Activated B cell treated with CpG ODN at 0.5 μM for 24 hours (primary cell): ENCODE measurements around the gene HS3ST1. TPM values are rescaled to one million over a fixed set of nuclear protein-coding genes. Genes with fewer than 3 reads are reported as not detected.

Experiments
- ATAC-seq: fragments of 200-7000 bp; cut with Tn5 transposase; one replicate; pipeline ENCODE4 v1.10.0; 2021; ENCODE audit warnings: low read depth, mild to moderate bottlenecking, moderate library complexity
- CTCF ChIA-PET: fragments of 350-600 bp; sonication (Branson Sonifier 250); formaldehyde crosslinking; loops from one replicate; lab custom pipeline; 2021; ENCODE audit warnings: antibody characterized with exemption; lab: Charles Lee
- POLR2A ChIA-PET: fragments of 350-600 bp; sonication (Branson Sonifier 250); formaldehyde crosslinking; loops from one replicate; lab custom pipeline; 2021; ENCODE audit warnings: antibody characterized with exemption; lab: Charles Lee
- DNase-seq: peaks from one replicate; pipeline ENCODE4 v3.0.0; 2022
- H3K27ac Mint-ChIP-seq: one replicate; pipeline ENCODE4 v1.8.0; 2020; ENCODE audit warnings: mixed read lengths
- H3K27me3 Mint-ChIP-seq: one replicate; pipeline ENCODE4 v1.8.0; 2021; ENCODE audit warnings: mixed read lengths
- H3K36me3 Mint-ChIP-seq: one replicate; pipeline ENCODE4 v1.8.0; 2021; ENCODE audit warnings: low read depth, mixed read lengths
- H3K4me1 Mint-ChIP-seq: one replicate; pipeline ENCODE4 v1.8.0; 2021; ENCODE audit warnings: mixed read lengths
- H3K4me3 Mint-ChIP-seq: one replicate; pipeline ENCODE4 v1.8.0; 2020; ENCODE audit warnings: mild to moderate bottlenecking, mixed read lengths
- H3K9me3 Mint-ChIP-seq: one replicate; pipeline ENCODE4 v1.8.0; 2020; ENCODE audit warnings: mixed read lengths
- intact Hi-C: fragments of 100-400 bp; cut with micrococcal nuclease; formaldehyde crosslinking; loops from one replicate; pipeline ENCODE4 v1.15.1; 2024
- total RNA-seq: library from RNA; stranded (reverse); gene quantifications from 2 replicates; pipeline ENCODE4 v1.2.3, GENCODE V29; 2022
- TF ChIP-seq, protein P1 (sequence below): fragments of 200-600 bp; IDR thresholded peaks from one replicate; pipeline ENCODE4 v1.8.0; 2022; ENCODE audit warnings: antibody characterized with exemption, mild to moderate bottlenecking

Gene HS3ST1
- total RNA-seq, 1 donor from 2014 or later = 2.1 TPM

DNA sequence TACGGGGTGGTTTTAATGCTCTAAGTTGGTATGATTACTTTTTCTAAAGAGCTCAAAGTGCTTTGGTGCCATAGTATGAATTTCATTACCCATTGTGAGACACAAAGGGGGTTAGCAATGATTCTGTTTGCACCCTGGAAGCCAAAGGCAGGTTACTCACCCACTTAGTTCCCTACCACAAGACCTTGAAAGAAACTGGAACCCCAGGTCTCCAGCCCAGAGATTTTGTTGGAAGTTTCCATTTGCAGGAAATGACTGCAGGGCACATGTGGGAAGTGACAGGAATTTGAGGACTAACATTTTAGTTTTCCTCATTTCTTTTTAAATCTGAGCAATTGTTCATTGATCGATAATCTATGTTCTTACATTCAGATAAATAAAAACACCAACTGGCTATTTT, 1.8 kb upstream of the HS3ST1 start:
- peaks cover 80% of the 10 kb centered on the region for H3K4me1 Mint-ChIP-seq
- H3K27ac Mint-ChIP-seq = peak overlapping the region; percentile 20
- CTCF ChIA-PET = interaction anchor here (1.5 to 1.6 kb wide), 2 partner anchors 848 to 877 kb away, joined by 3 to 4 read pairs; no protein-coding TSS in a partner anchor
- intact Hi-C loops = no loop called here
- POLR2A ChIA-PET = no interaction called here
- H3K9me3 Mint-ChIP-seq = no peaks in the 10 kb centered on the region
- H3K36me3 Mint-ChIP-seq = peaks cover 11% of the 10 kb centered on the region
- H3K27me3 Mint-ChIP-seq = peaks cover 2% of the 10 kb centered on the region
- DNase-seq (no peak), ATAC-seq (no peak)
- peak overlapping the region; percentile 91 for H3K4me3 Mint-ChIP-seq
- TF ChIP-seq, protein P1, sequence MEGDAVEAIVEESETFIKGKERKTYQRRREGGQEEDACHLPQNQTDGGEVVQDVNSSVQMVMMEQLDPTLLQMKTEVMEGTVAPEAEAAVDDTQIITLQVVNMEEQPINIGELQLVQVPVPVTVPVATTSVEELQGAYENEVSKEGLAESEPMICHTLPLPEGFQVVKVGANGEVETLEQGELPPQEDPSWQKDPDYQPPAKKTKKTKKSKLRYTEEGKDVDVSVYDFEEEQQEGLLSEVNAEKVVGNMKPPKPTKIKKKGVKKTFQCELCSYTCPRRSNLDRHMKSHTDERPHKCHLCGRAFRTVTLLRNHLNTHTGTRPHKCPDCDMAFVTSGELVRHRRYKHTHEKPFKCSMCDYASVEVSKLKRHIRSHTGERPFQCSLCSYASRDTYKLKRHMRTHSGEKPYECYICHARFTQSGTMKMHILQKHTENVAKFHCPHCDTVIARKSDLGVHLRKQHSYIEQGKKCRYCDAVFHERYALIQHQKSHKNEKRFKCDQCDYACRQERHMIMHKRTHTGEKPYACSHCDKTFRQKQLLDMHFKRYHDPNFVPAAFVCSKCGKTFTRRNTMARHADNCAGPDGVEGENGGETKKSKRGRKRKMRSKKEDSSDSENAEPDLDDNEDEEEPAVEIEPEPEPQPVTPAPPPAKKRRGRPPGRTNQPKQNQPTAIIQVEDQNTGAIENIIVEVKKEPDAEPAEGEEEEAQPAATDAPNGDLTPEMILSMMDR = no peak

DNA sequence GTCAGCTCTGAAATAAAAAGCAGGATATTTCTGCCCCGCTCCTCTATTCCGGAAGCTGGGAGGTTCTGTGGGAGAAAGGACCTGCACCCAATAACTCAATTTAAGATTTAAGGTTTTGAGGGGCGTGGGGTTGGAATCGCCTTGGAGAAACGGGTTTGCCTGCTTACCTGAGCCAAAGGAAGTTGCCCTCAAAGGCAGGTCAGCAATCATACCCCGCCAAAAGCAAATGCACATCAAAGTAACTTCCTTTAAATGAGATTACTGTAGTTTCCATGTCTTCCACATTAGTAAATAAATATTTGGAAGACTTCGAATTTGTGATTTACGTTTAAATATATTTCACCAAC, 978 bp upstream of the HS3ST1 start:
- POLR2A ChIA-PET = interaction anchor here (0.6 kb wide), 2 partner anchors 25 to 114 kb away, joined by 3 to 4 read pairs; no protein-coding TSS in a partner anchor

DNA sequence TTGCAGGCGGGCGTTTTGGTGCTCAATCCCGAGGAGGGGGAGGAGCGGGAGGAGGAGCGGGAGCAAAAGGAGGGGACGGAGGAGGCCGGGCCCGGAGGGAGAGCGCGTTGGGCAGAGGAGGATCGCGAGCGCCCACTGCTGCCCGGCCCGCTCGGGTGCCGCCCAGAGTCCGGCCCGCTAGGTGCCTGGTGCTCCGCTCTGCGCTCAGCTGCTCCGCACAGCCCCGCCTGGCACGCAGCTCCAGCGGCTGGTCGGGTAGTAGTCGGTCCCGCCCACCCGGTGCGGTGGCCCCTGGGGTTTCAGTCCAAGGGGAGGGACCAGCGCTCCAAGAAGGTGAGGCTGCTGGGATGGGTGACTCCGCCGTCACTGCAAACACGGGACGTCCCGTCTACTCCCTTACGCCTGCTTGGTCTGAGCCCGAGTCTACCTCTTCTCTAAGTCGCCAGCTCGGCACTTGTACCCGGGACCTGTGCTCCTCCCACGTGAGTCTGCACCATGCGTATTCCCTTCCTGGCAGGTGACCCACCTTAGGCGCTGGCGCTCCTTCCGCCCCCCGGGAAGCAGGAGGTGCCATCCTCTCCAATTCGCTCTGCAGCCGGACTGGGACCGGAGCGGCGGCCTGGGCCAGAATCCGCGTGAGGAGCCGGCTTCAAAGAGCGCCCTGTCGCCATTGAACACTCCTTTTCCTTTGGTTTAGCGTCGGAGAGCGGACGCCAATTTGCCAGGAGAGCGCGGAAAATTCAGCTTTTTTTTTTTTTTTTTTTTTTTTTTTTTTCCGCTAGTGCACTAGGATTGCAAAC, 405 bp upstream of the HS3ST1 start:
- Mint-ChIP-seq H3K4me3 (peak overlapping the region; percentile 91), H3K27me3 (peaks cover 2% of the 10 kb centered on the region), H3K9me3 (no peaks in the 10 kb centered on the region), H3K27ac (peak overlapping the region; percentile 80), H3K36me3 (peaks cover 2% of the 10 kb centered on the region), H3K4me1 (peaks cover 83% of the 10 kb centered on the region)
- DNase-seq = peak; percentile 72
- peak; percentile 90 for ATAC-seq
- ChIA-PET POLR2A (interaction anchor here (0.5 to 1.3 kb wide), 5 partner anchors 15 to 852 kb away, joined by 3 to 6 read pairs (median 3); no protein-coding TSS in a partner anchor), CTCF (interaction anchor here (0.6 to 1.6 kb wide), 8 partner anchors 9 to 876 kb away, joined by 3 to 5 read pairs (median 4); no protein-coding TSS in a partner anchor)
- intact Hi-C loops = loop anchor here (1.0 to 10.0 kb wide), 13 partner anchors 42 to 1404 kb away; partner anchors contain the start of genes CLNK, SLC2A9 and WDR1
- TF ChIP-seq, protein P1 = no peak

More for the DNA sequence above, 978 bp upstream of the HS3ST1 start:
- H3K4me1 Mint-ChIP-seq = peaks cover 80% of the 10 kb centered on the region
- DNase-seq (no peak), ATAC-seq (no peak)
- peak overlapping the region; percentile 80 for H3K27ac Mint-ChIP-seq
- peaks cover 5% of the 10 kb centered on the region for H3K36me3 Mint-ChIP-seq
- CTCF ChIA-PET = interaction anchor here (0.6 to 1.6 kb wide), 7 partner anchors 9 to 876 kb away, joined by 3 to 5 read pairs (median 4); no protein-coding TSS in a partner anchor
- TF ChIP-seq, protein P1 = no peak
- no peaks in the 10 kb centered on the region for H3K9me3 Mint-ChIP-seq
- peaks cover 2% of the 10 kb centered on the region for H3K27me3 Mint-ChIP-seq
- intact Hi-C loops = loop anchor here (1.0 to 10.0 kb wide), 10 partner anchors 42 to 1405 kb away; partner anchors contain the start of genes CLNK, SLC2A9 and WDR1
- peak overlapping the region; percentile 91 for H3K4me3 Mint-ChIP-seq

DNA sequence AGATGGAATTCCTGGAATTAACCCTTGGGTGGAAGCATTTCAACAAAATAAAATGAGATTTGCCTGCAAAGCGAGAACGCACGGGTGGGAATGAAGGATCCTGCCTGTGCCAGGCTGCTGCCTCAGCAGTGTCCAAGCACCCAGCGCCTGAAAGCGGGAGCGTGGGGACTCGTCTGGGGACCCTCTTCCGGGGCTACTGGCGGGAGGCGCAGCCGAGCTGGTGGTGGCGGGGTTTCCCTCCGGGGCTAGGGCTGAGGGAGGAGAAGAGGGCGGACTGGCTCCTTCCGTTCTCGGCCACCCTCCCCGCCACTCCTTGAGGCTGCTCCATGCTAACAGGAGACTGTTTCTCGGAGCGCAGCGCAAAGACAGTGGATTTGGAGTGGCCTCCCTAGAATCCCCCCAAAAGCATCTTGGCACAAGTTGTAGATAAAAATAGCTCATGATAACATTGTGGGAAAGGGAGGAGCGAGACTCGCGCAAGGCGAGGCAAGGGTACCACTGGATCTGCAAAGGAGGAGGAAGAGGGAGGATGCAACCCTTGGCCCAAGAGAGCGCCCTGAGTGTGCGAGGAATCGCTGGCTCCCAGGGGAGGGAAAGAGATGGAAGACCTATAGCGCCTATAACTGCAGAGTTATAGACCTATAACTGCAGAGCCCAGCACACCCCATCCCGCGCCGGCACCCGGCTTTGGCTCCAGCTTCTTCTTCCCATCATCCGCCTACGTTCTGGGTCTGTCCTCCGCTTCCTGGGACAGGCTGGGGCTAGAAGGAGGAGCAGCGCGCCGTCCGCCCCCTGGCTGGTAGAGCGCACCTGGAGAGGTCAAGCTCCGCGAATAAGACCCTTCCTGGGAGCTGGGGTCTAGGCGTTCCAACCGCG, 1.3 kb downstream of the HS3ST1 start:
- H3K36me3 Mint-ChIP-seq = peaks cover 8% of the 10 kb centered on the region
- H3K9me3 Mint-ChIP-seq = no peaks in the 10 kb centered on the region
- DNase-seq (peak; percentile 23), ATAC-seq (no peak)
- intact Hi-C loops = loop anchor here (2.0 to 10.0 kb wide), 6 partner anchors 195 to 1403 kb away; partner anchors contain the start of genes CLNK and SLC2A9
- H3K27ac Mint-ChIP-seq = peak overlapping the region; percentile 50
- peaks cover 2% of the 10 kb centered on the region for H3K27me3 Mint-ChIP-seq
- H3K4me1 Mint-ChIP-seq = peaks cover 78% of the 10 kb centered on the region
- POLR2A ChIA-PET = interaction anchor here (0.7 kb wide), 1 partner anchor 12 kb away, joined by 4 read pairs; no protein-coding TSS in a partner anchor
- TF ChIP-seq, protein P1 = no peak
- CTCF ChIA-PET = interaction anchor here (0.5 to 1.6 kb wide), 4 partner anchors 533 to 850 kb away, joined by 3 to 6 read pairs (median 4); no protein-coding TSS in a partner anchor
- peak overlapping the region; percentile 91 for H3K4me3 Mint-ChIP-seq
